Measurements from ENCODE around the gene IQSEC3.

IQSEC3 gene

DNA sequence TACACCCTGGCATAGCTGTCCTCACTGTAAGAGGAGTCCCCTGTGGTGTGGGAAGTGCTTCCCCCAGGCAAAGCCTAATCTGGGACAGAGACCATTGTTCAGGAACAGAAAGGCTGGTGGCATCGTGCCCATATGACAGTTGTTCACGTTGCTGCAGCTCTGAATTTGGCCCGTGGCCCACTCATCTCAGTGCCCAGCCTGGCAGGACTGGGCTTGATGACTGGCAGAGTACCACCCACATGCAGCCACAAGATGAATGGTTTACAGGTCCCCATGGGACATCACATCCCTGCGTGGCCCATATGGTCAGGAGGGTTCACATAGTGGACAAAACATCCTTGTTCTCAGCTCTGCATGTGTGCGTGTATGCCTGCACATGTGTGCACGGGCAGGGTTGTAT, 17.5 kb downstream of the IQSEC3 start:
- DNase-seq, result no peak

- no peak for DNase-seq
Observed at GRCh38 chr12:85191-85666, 18.7 kb downstream of the IQSEC3 start.

DNA sequence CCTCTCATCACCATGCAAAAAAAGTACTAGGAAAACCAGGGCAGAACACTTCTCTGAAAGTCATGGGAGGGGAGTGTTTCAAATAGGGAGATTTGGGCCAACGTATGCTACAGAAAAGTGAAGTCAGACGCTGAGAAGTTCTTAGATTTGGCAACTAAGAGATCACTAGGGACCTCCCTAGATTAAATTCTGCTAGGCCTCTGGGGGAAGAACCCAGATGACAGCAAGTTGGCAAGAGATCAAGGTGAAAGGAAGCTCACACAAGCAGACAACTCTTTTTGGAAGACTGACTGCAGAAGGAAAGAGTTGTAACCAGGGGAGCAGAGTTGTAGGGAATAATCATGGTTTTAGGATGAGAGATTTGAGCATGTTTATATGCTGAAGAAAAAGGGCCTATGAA, 20.7 kb downstream of the IQSEC3 start:
- no peak for DNase-seq

DNA sequence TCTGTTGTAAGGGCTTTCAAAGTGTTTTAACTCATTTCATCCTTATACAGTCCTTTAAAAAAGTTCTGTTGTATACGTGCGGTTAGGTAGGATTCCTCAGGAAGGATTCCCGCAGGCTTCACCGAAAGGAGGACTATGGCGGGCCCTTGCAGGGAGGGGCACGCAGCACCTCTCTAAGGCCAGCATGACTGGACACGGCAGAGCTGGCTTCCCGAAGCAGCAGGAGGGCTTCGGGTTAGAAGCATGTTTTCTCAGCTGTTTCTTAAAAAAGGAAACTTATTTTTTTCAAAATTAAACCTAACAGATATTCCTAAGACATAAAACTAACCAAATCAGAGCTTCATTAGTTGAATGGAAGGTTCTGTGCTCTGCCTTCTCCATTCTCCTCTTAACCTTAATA, 21.3 kb downstream of the IQSEC3 start:
- no peak for DNase-seq

DNA sequence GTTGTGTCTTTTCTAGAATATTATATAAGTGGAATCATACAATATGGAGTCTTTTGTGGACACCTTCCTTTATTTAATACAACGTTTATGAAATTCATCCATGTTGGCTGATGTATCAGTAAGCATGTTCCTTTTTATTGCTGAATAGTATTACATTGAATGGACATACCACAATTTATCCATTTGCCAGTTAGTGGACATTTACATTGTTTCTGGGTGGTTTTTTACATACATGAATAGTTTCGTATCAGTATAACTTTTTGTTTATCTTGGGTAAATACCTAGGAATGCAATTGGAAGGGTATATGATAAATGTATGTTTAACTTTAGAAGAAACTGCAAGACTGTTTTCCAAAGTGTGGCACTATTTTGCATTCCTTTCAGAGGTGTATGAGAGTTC, 23.1 kb downstream of the IQSEC3 start:
- DNase-seq, result no peak

GRCh38 chr12:91213-91612, 24.6 kb downstream of the IQSEC3 start:
- DNase-seq, result no peak

DNA sequence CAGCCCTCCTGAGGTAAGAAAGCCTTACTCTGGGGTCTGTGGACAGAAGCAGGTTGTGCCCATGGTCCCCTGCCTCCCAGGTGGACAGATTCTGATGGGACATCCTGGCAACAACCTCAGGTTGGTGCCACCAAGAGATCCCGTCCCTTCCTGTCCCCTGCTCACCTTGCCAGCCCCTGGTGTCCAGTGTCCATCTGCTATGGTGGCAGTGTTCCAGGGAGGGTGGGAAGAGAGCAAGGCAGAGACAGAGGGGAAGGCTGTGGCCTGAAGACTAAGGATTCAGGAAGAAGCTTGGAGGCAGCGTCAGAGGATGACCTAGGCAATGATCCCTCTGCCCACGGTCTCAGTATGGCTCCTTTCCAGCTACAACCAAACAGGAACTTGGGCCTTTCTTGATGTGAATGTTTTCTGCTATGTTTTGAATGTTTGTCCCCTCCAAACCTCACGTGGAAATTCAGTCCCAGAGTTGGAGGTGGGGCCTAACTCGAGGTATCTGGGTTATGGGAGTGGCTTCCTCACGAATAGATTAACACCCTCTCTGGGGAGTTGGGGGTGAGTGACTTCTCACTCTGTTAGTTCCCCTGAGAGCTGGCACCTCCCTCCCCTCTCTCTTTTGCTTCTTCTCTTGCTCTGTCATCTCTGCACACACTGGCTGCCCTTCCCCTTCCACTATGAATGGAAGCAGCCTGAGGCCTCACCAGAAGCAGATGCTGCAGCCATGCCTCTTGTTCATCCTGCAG, 26.9 kb downstream of the IQSEC3 start:
- peak; percentile 68 for DNase-seq

DNA sequence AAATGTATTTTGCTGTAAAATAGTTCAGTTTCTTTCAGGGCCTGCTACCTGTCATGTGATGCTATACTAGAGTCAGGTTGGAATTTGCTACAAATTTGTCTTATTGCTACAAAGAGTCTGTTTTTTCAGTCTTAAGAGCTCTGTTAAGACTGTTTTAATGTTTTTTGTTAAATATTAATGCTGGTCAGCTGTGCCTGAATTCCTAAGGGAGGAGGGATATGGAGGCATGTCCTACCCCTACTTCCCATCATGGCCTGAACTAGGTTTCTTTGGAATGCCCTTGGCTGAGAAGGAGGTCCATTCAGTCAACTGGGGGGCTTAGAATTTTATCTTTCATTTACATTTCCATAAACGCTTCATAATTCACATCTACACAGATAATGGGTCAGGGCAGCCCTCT, 30.0 kb downstream of the IQSEC3 start:
- DNase-seq, result no peak

- DNase-seq, result no peak
Observed at GRCh38 chr12:98924-99352, 32.4 kb downstream of the IQSEC3 start.

GRCh38 chr12:99605-100004, 33.0 kb downstream of the IQSEC3 start:
- DNase-seq, result no peak

- DNase-seq, result no peak
Observed at GRCh38 chr12:101969-102878, 35.7 kb downstream of the IQSEC3 start.

- DNase-seq, result no peak
Observed at GRCh38 chr12:102879-103168, 36.3 kb downstream of the IQSEC3 start.

GRCh38 chr12:103169-103981, 36.8 kb downstream of the IQSEC3 start:
- DNase-seq, result no peak

- peak; percentile 14 for DNase-seq
Observed at GRCh38 chr12:104551-105081, 38.0 kb downstream of the IQSEC3 start.

- DNase-seq, result no peak
Observed at GRCh38 chr12:105696-106095, 39.1 kb downstream of the IQSEC3 start.

DNA sequence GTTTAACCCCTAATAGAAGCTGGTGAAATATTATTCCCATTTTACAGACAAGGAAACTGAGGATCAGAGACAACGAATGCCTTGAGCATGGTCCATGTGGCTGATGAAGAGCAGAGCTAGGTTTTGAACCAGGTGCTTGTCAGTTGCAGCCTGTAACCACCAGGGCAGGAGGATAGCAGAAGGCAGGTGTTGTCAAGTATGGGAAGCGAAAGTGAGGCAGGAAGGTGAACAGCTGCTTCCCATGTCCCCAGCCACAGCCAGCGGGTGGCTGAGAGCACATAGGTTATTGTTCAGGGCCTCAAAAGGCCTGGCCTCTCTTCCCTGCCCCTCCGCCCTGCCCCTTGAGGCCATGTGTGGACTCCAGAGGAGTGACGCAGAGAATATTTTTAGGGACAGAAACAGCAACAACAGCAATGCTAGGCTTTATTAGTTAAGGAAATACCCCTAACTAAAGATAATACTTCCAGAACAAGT, 39.6 kb downstream of the IQSEC3 start:
- no peak for DNase-seq

DNA sequence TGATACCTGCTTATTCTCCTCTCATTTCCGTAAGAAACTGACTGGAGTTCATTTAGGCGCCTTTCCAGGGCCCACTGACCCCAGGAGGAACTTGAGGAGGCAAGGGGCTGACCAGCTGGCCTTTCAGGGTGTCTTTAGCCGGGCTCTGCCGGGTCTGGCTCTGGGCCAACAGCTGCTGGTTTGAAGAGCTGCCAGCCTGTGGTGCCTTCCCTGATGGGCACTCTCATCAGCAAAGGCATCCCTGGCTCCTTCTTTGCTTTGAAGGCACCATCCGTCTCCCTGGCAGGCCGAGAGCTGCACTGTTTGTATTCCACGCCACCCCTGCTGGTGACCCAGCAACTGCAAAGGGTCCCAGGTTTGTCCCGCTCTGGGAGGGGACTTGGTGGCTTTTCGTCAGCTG, 42.0 kb downstream of the IQSEC3 start:
- DNase-seq, result no peak

- no peak for DNase-seq
Observed at GRCh38 chr12:109446-109845, 42.9 kb downstream of the IQSEC3 start.

DNA sequence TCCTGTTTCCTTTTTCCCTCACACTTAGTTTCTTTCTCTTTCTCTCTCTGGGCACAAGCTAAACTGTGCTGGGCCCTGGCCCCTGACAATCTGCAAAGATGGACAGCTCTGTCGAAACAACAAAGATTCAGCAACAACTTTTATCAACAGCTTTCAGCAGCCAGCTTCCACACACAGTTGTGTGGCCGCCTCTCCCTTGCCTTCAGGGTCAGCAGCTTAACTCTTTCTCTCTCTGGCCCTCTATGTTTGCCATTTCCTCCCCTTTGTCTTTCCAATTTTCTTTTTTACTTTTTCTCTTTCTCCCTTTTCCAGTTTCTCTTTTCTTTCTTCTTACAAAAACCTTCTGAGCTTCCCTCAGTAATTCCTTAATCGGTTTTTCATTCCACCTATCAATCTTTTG, 43.3 kb downstream of the IQSEC3 start:
- no peak for DNase-seq

GRCh38 chr12:111699-112493, 45.3 kb downstream of the IQSEC3 start:
- DNase-seq, result peak; percentile 90

DNA sequence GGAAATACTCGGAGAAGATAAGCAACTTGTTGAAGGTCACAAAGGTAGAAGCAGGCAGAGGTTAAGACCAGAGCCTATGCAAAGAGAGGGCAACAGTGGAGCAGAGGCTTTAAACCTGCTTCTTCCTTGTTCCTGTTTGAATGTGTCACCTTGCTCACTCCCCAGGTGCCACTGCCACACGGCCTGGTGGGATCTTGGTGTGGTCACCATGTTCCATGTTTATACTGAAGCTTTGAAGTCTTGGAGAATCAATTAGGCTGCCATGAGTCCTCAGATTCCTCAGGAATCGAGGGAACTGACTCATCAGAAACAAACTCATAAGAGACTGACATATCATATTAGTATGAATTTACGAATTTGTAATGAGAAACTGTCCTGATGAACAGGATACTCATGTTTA, 46.8 kb downstream of the IQSEC3 start:
- DNase-seq, result no peak

- no peak for DNase-seq
Observed at GRCh38 chr12:114626-115211, 48.2 kb downstream of the IQSEC3 start.
